Stimulated activated naive CD8-positive, alpha-beta T cell treated with anti-CD3 and anti-CD28 coated beads, Interleukin-15, amount 100 ng/mL, for 72 hours (primary cell): ENCODE data around the gene DLX5.
A peak's percentile ranks its signal among the peaks of the same experiment; 100 is the strongest.

Experiments used
- ATAC-seq: fragments of 150-1000 bp; cut with Tn5 transposase; 2 replicates; pipeline ENCODE4 v1.10.0; 2021; ENCODE audit warnings: mild to moderate bottlenecking, moderate library complexity
- DNase-seq, 2 donors: peaks; one replicate each; pipeline ENCODE4 v3.0.0; 2021 to 2022
- H3K27ac Mint-ChIP-seq, 2 donors: one replicate each; pipeline ENCODE4 v1.8.0; 2022; ENCODE audit warnings: mild to moderate bottlenecking in 2 of 2, mixed read lengths in 2 of 2, moderate library complexity in 2 of 2
- H3K27me3 Mint-ChIP-seq: one replicate; pipeline ENCODE4 v1.8.0; 2022; ENCODE audit warnings: mixed read lengths
- H3K4me1 Mint-ChIP-seq: one replicate; pipeline ENCODE4 v1.8.0; 2022; ENCODE audit warnings: mild to moderate bottlenecking, mixed read lengths
- H3K4me3 Mint-ChIP-seq, 2 donors: one replicate each; pipeline ENCODE4 v1.8.0; 2022; ENCODE audit warnings: mild to moderate bottlenecking in 2 of 2, mixed read lengths in 2 of 2, moderate library complexity in 1 of 2
- H3K9me3 Mint-ChIP-seq, 2 donors: one replicate each; pipeline ENCODE4 v1.8.0; 2022; ENCODE audit warnings: mixed read lengths in 2 of 2

DLX5 gene

DNA sequence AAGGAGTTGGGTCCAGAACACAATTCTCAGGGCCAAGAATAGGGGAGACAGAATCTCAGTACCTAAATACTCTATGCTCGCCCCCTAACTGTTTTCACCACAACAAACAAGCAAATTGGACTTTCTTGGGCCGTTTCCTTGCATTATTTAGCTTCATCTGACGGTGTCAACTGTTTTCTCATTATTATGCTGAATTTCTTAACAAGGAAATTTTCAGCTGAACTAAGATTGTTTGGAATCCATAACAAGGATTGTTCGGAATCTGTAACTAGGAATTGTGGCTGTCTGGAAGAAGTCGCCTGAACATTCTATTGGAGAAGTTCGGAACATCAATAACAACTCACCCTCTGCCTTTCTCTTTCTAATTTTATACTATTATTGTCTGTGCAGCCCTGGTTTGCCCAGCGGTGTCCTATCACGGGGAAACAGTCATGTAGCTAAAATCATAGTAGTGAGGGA, 34.7 kb downstream of the DLX5 start:
- H3K9me3 Mint-ChIP-seq, result peaks cover 6 to 22% of the 10 kb centered on the region in 2 donors
- DNase-seq (no peak), ATAC-seq (no peak)
- H3K4me1 Mint-ChIP-seq, result peaks cover 25% of the 10 kb centered on the region
- no peak overlapping the region for H3K27ac Mint-ChIP-seq
- peaks cover 86% of the 10 kb centered on the region for H3K27me3 Mint-ChIP-seq
- no peak overlapping the region for H3K4me3 Mint-ChIP-seq

DNA sequence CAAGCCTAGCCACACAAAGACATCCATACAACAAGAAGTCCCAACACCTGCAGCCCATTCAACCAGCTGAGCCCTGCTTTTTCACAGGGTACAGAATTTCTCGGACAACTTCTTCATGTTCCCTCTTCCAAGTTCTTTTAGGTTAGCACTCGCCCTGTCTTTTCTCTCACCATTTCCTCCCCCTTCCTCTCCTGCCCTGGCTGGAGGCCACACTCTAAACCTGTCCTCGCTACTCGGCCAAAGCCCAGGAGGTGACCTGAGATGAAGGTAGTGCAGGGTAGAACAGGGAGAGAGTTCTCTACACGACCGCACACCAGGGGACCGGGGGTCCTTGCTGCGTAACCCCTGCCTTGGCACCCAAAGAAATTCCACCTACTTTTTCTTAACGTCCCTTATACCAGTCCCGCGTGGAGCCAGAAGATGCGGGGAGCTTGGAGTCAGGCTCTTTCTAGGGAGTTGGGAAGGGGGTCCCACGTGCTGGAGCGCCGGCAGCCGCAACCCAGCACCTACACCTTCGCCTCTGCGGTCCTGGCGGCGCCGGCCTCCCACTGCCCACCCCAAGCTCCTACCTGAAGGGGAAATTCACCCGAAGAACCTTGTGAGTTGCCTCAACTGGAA, 35.3 kb downstream of the DLX5 start:
- Mint-ChIP-seq H3K27me3 (peaks cover 85% of the 10 kb centered on the region), H3K9me3 (peaks cover 6 to 22% of the 10 kb centered on the region in 2 donors), H3K27ac (no peak overlapping the region), H3K4me1 (peaks cover 25% of the 10 kb centered on the region), H3K4me3 (no peak overlapping the region)
- DNase-seq (no peak), ATAC-seq (no peak)

GRCh38 chr7:96987719-96988118, 36.9 kb downstream of the DLX5 start:
- ATAC-seq (no peak), DNase-seq (no peak)
- no peak overlapping the region for H3K27ac Mint-ChIP-seq
- peaks cover 72% of the 10 kb centered on the region for H3K27me3 Mint-ChIP-seq
- H3K4me3 Mint-ChIP-seq, result no peak overlapping the region
- H3K4me1 Mint-ChIP-seq, result peaks cover 19% of the 10 kb centered on the region
- H3K9me3 Mint-ChIP-seq, result peaks cover 1 to 15% of the 10 kb centered on the region in 2 donors

DNA sequence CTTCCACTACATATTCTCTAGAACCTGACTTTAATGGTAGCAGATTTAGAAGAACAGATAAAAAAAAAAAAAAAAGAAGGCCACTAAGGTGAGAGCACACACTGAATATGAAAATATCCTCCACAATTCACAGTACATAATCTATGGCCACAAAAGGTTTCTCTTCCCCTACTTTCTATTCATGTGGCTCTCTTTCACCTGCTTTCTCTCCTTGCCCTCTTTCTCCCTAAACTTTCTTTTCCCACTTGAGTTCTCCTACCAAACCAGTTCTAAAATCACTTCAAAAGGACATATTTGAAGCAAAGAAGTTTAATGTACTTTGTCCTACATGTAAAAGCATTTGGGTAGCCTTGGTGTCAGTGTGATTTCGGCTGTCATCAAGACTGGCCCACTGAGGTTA, 37.7 kb downstream of the DLX5 start:
- Mint-ChIP-seq H3K4me3 (no peak overlapping the region), H3K27me3 (peaks cover 72% of the 10 kb centered on the region), H3K4me1 (peaks cover 12% of the 10 kb centered on the region), H3K27ac (no peak overlapping the region), H3K9me3 (peaks cover 0 to 9% of the 10 kb centered on the region in 2 donors)
- DNase-seq (no peak), ATAC-seq (no peak)

DNA sequence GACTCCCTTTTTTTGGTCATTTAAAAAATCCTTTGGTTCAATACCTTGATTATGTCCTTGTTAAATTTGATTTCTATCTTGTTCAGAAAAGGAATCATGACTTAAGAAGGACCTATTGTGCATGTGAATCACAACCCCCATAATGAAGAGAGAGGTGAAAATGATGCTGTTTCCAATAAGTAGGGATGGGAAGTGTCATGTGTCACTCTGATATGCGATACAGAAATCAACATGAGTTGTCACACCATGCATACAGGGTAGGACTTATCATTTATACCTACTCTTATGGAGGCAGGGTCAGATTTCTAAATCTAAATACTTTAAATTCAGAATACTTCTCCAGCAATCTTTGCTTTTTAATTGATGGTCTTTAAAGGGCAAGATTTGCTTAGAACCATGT, 38.6 kb downstream of the DLX5 start:
- H3K4me1 Mint-ChIP-seq, result peaks cover 9% of the 10 kb centered on the region
- DNase-seq (no peak), ATAC-seq (no peak)
- H3K27me3 Mint-ChIP-seq, result peaks cover 70% of the 10 kb centered on the region
- peaks cover 0 to 9% of the 10 kb centered on the region in 2 donors for H3K9me3 Mint-ChIP-seq
- no peak overlapping the region for H3K4me3 Mint-ChIP-seq
- no peak overlapping the region for H3K27ac Mint-ChIP-seq

DNA sequence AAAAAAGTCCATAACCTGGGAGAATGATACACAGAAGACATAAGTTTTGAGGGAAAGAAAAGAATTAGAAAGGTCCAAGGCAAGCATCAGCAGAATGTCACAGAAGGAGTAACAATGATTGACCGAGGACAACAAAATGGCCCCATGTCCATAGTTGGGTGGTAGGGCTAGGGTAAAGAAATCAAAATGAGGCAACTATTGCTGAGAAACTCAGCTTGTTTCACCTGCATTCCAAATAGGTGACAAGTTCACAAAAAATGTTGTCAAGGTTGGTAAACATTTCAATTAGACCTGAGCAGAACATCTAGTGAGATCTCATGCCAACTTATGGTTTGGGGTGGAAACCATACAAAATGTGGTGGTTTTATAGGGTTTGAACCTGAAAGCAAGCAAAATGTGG, 42.0 kb downstream of the DLX5 start:
- Mint-ChIP-seq H3K9me3 (no peaks in the 10 kb centered on the region), H3K4me3 (no peak overlapping the region), H3K27ac (no peak overlapping the region), H3K27me3 (peaks cover 54% of the 10 kb centered on the region), H3K4me1 (no peaks in the 10 kb centered on the region)
- ATAC-seq (no peak), DNase-seq (no peak)

- ATAC-seq (no peak), DNase-seq (no peak)
- H3K27ac Mint-ChIP-seq, result no peak overlapping the region
- H3K4me1 Mint-ChIP-seq, result no peaks in the 10 kb centered on the region
- no peaks in the 10 kb centered on the region for H3K9me3 Mint-ChIP-seq
- no peak overlapping the region for H3K4me3 Mint-ChIP-seq
- peaks cover 59% of the 10 kb centered on the region for H3K27me3 Mint-ChIP-seq
Measured at GRCh38 chr7:96979551-96980276, 44.9 kb downstream of the DLX5 start.

GRCh38 chr7:96977445-96977844, 47.2 kb downstream of the DLX5 start:
- Mint-ChIP-seq H3K27me3 (peaks cover 71% of the 10 kb centered on the region), H3K9me3 (no peaks in the 10 kb centered on the region), H3K4me3 (no peak overlapping the region), H3K4me1 (no peaks in the 10 kb centered on the region), H3K27ac (no peak overlapping the region)
- no peak for ATAC-seq
- DNase-seq, result no peak

- Mint-ChIP-seq H3K27me3 (peaks cover 59% of the 10 kb centered on the region), H3K27ac (peak overlapping the region in 1 of 2 donors; percentile 22), H3K9me3 (no peaks in the 10 kb centered on the region), H3K4me1 (no peaks in the 10 kb centered on the region), H3K4me3 (no peak overlapping the region)
- ATAC-seq (no peak), DNase-seq (no peak)
Measured at GRCh38 chr7:96976106-96976505, 48.5 kb downstream of the DLX5 start.

DNA sequence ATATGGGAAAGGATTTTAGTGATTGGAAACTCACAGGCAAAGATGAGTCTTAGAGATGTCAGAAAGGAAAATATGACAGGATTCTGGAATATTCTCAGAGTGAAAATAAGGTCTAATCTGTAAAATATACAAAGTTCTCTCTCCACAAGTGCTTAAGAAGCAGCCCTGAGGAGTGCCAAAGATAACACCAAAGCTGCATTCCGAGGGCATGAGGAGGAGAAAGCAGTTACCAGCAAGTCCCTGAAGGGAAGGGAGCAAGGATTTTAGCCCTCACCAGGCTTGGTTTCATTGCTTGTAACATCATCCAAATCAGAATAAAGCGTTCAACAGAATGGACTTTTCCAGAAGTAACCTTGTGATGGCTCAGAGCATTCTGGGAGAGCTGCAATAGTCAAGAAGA, 50.6 kb downstream of the DLX5 start:
- H3K9me3 Mint-ChIP-seq, result no peaks in the 10 kb centered on the region
- no peaks in the 10 kb centered on the region for H3K4me1 Mint-ChIP-seq
- H3K27me3 Mint-ChIP-seq, result peaks cover 49% of the 10 kb centered on the region
- H3K27ac Mint-ChIP-seq, result no peak overlapping the region
- H3K4me3 Mint-ChIP-seq, result no peak overlapping the region
- no peak for ATAC-seq
- no peak for DNase-seq

- no peak overlapping the region for H3K27ac Mint-ChIP-seq
- peaks cover 54% of the 10 kb centered on the region for H3K27me3 Mint-ChIP-seq
- no peak for DNase-seq
- H3K9me3 Mint-ChIP-seq, result no peaks in the 10 kb centered on the region
- no peaks in the 10 kb centered on the region for H3K4me1 Mint-ChIP-seq
- no peak for ATAC-seq
- H3K4me3 Mint-ChIP-seq, result no peak overlapping the region
Measured at GRCh38 chr7:96970739-96971138, 53.9 kb downstream of the DLX5 start.
